ENCODE measurements around the gene HS6ST2.

The HS6ST2 gene

GRCh38 chrX:132685276-132685675, 273.2 kb downstream of the HS6ST2 start:
- Histone ChIP-seq H3K4me3 (ENCODE audit: low read depth, low read length, poor library complexity, severe bottlenecking) (no peak overlapping the region), H3K9me2 (ENCODE audit: low read depth, low read length) (no peaks in the 10 kb centered on the region), H3K27ac (ENCODE audit: low read depth, low read length, poor library complexity, severe bottlenecking) (no peak overlapping the region), H3F3A (ENCODE audit: insufficient read depth, low read length) (no peaks in the 10 kb centered on the region), H3K9ac (ENCODE audit: low read length) (no peak overlapping the region), H3K4me2 (ENCODE audit: low read length) (no peak overlapping the region), H4K20me1 (ENCODE audit: insufficient read depth, low read length) (no peaks in the 10 kb centered on the region), H3K36me3 (ENCODE audit: insufficient read depth, low read length) (no peaks in the 10 kb centered on the region), H2AFZ (ENCODE audit: low read length) (no peak overlapping the region), H3K79me2 (ENCODE audit: insufficient read depth, low read length) (no peaks in the 10 kb centered on the region), H3K9me3 (ENCODE audit: low read length) (no peaks in the 10 kb centered on the region), H3K27me3 (ENCODE audit: insufficient read depth, low read length) (no peaks in the 10 kb centered on the region), H3K4me1 (ENCODE audit: insufficient read depth, low read length, severe bottlenecking) (no peaks in the 10 kb centered on the region)
- TF ChIP-seq EZH2 (IDR thresholded peaks at IDR 0.05; ENCODE audit: borderline replicate concordance, low read length), result no peak
- TF ChIP-seq CTCF (IDR thresholded peaks at IDR 0.05; ENCODE audit: low read length), result no peak

DNA sequence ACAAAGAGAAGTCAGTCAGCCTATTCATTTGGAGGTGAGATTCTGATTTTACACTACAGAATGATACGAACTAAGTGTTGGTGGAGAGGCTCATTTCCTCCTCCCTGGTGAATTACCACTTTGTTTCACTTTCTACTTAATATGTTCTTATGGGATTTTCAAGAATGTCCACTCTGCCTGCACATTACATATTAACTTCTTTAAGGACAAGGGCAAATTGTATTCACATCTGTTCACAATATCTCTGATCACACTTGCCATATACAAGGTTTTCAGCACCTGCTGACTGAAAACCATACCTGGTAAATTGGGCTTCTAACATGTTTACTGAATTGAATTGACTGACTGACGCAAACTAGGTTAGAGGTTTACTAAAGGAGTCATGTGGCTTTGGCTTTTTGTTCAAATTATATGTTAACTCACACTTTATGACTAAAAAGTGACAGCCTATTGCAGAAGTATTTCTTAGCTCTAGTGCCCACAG, 281.2 kb downstream of the HS6ST2 start:
- Histone ChIP-seq H3K4me3 (ENCODE audit: low read depth, low read length, poor library complexity, severe bottlenecking) (no peak overlapping the region), H3K27ac (ENCODE audit: low read depth, low read length, poor library complexity, severe bottlenecking) (no peak overlapping the region), H3K9me2 (ENCODE audit: low read depth, low read length) (no peaks in the 10 kb centered on the region), H3K27me3 (ENCODE audit: insufficient read depth, low read length) (no peaks in the 10 kb centered on the region), H3K36me3 (ENCODE audit: insufficient read depth, low read length) (no peaks in the 10 kb centered on the region), H3K4me1 (ENCODE audit: insufficient read depth, low read length, severe bottlenecking) (no peaks in the 10 kb centered on the region), H4K20me1 (ENCODE audit: insufficient read depth, low read length) (no peaks in the 10 kb centered on the region), H3K9me3 (ENCODE audit: low read length) (no peaks in the 10 kb centered on the region), H3K9ac (ENCODE audit: low read length) (no peak overlapping the region), H3K79me2 (ENCODE audit: insufficient read depth, low read length) (no peaks in the 10 kb centered on the region), H3K4me2 (ENCODE audit: low read length) (no peak overlapping the region), H3F3A (ENCODE audit: insufficient read depth, low read length) (no peaks in the 10 kb centered on the region), H2AFZ (ENCODE audit: low read length) (no peak overlapping the region)
- TF ChIP-seq EZH2 (IDR thresholded peaks at IDR 0.05; ENCODE audit: borderline replicate concordance, low read length) (no peak), CTCF (IDR thresholded peaks at IDR 0.05; ENCODE audit: low read length) (no peak)

DNA sequence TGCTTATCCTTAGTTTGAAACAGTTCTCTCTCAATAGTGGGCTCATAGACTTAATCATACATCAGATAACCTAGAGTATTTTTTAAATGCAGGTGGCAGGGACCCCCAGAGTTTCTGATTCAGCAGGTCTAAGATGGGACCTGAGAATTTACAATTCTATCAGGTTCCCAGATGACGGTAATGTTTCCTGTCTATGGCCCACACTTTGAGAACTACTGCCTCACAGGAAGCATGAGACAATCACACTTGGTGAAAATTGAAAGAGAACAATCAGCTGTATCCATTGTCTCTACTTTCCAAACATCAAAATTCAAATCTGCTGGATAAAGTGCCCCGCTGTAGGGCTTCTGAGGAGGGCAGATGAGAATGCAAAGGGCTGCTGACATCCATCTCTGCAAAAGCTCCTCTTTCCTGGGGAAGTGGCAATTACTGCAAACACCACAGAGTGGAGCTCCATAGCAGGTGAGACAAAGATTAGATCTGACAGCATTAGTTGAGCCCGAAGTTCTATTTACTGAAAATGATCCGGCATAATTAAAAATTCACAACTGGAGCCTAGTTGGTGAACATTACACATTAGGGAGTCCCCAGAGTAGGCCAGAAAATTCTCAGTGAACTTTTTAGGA, 281.8 kb downstream of the HS6ST2 start:
- H3K4me2 ChIP-seq (ENCODE audit: low read length), result no peak overlapping the region
- H3K9ac ChIP-seq (ENCODE audit: low read length), result no peak overlapping the region
- no peak overlapping the region for H2AFZ ChIP-seq (ENCODE audit: low read length)
- no peaks in the 10 kb centered on the region for H3K9me2 ChIP-seq (ENCODE audit: low read depth, low read length)
- H3F3A ChIP-seq (ENCODE audit: insufficient read depth, low read length), result no peaks in the 10 kb centered on the region
- H4K20me1 ChIP-seq (ENCODE audit: insufficient read depth, low read length), result no peaks in the 10 kb centered on the region
- no peaks in the 10 kb centered on the region for H3K9me3 ChIP-seq (ENCODE audit: low read length)
- H3K4me3 ChIP-seq (ENCODE audit: low read depth, low read length, poor library complexity, severe bottlenecking), result no peak overlapping the region
- H3K27ac ChIP-seq (ENCODE audit: low read depth, low read length, poor library complexity, severe bottlenecking), result no peak overlapping the region
- no peaks in the 10 kb centered on the region for H3K79me2 ChIP-seq (ENCODE audit: insufficient read depth, low read length)
- H3K36me3 ChIP-seq (ENCODE audit: insufficient read depth, low read length), result no peaks in the 10 kb centered on the region
- TF ChIP-seq EZH2 (IDR thresholded peaks at IDR 0.05; ENCODE audit: borderline replicate concordance, low read length) (no peak), CTCF (IDR thresholded peaks at IDR 0.05; ENCODE audit: low read length) (no peak)
- H3K4me1 ChIP-seq (ENCODE audit: insufficient read depth, low read length, severe bottlenecking), result no peaks in the 10 kb centered on the region
- no peaks in the 10 kb centered on the region for H3K27me3 ChIP-seq (ENCODE audit: insufficient read depth, low read length)
